OCI-LY3 (cell line): Measurements from ENCODE around the gene PNPLA7.

Experiments used
- H2AFZ ChIP-seq: fragments of 200-600, 300-600 bp; shearing (Covaris generic); 2 replicates; pipeline ENCODE4 v1.6.0; 2014; ENCODE audit warnings: antibody characterized with exemption, low read depth, low read length
- H3K27ac ChIP-seq: fragments of 200-600, 300-600 bp; sonication (generic); 2 replicates; pipeline ENCODE4 v1.5.1; 2014; ENCODE audit warnings: mild to moderate bottlenecking, low read length, moderate library complexity, mixed read lengths
- H3K27me3 ChIP-seq: fragments of 200-600, 300-600 bp; sonication (generic); 2 replicates; pipeline ENCODE4 v1.6.1; 2014; ENCODE audit warnings: low read depth, low read length, mixed read lengths
- H3K36me3 ChIP-seq: fragments of 200-600, 300-600 bp; sonication (generic); replicated peaks from 2 replicates; pipeline ENCODE3; 2014; ENCODE audit warnings: low read depth, low read length, mixed read lengths
- H3K4me1 ChIP-seq: fragments of 300-600, 200-600 bp; sonication (generic); 2 replicates; pipeline ENCODE4 v1.6.1; 2014; ENCODE audit warnings: low read length, mixed read lengths
- H3K4me2 ChIP-seq: fragments of 200-600, 300-600 bp; sonication (generic); 2 replicates; pipeline ENCODE4 v1.6.1; 2014; ENCODE audit warnings: low read length, mixed read lengths
- H3K4me3 ChIP-seq: fragments of 300-600, 200-600 bp; sonication (generic); 2 replicates; pipeline ENCODE4 v1.5.1; 2014; ENCODE audit warnings: antibody characterized with exemption, mild to moderate bottlenecking, low read length, moderate library complexity
- H3K79me2 ChIP-seq: fragments of 300-600, 200-600 bp; shearing (Covaris generic); 2 replicates; pipeline ENCODE4 v1.6.1; 2014; ENCODE audit warnings: mild to moderate bottlenecking, low read length, mixed read lengths
- H3K9ac ChIP-seq: fragments of 300-600, 200-600 bp; shearing (Covaris generic); 2 replicates; pipeline ENCODE4 v1.6.0; 2014; ENCODE audit warnings: mild to moderate bottlenecking, low read length, moderate library complexity
- H3K9me3 ChIP-seq: fragments of 200-600, 300-600 bp; shearing (Covaris generic); 2 replicates; pipeline ENCODE4 v1.6.1; 2014; ENCODE audit warnings: low read length, mixed read lengths; ENCODE audit not compliant: insufficient read depth
- H4K20me1 ChIP-seq: fragments of 200-600, 300-600 bp; sonication (generic); 2 replicates; pipeline ENCODE4 v1.6.1; 2016; ENCODE audit warnings: low read length, mixed read lengths; ENCODE audit not compliant: insufficient read depth
- CTCF ChIP-seq: fragments of 200-600, 300-600 bp; sonication (generic); IDR thresholded peaks from 2 replicates; pipeline ENCODE4 v1.5.1; 2014; ENCODE audit warnings: antibody characterized with exemption, low read length, low read depth
- EZH2phosphoT487 ChIP-seq: fragments of 200-600 bp; shearing (Covaris generic); IDR thresholded peaks from 2 replicates; pipeline ENCODE4 v1.6.1; 2018; ENCODE audit warnings: antibody characterized with exemption, mixed run types, low read depth

The PNPLA7 gene

GRCh38 chr9:137456061-137456863, 93.9 kb downstream of the PNPLA7 start:
- H3K4me3 ChIP-seq, result no peak overlapping the region
- no peak overlapping the region for H3K9ac ChIP-seq
- no peak overlapping the region for H2AFZ ChIP-seq
- H3K27ac ChIP-seq, result no peak overlapping the region
- peaks cover 14% of the 10 kb centered on the region for H3K79me2 ChIP-seq
- H4K20me1 ChIP-seq, result peaks cover 6% of the 10 kb centered on the region
- H3K4me2 ChIP-seq, result no peak overlapping the region
- peaks cover 36% of the 10 kb centered on the region for H3K36me3 ChIP-seq
- TF ChIP-seq EZH2phosphoT487 (no peak), CTCF (no peak)
- H3K27me3 ChIP-seq, result no peaks in the 10 kb centered on the region
- no peaks in the 10 kb centered on the region for H3K9me3 ChIP-seq
- peaks cover 16% of the 10 kb centered on the region for H3K4me1 ChIP-seq

- Histone ChIP-seq H3K4me3 (no peak overlapping the region), H3K9ac (no peak overlapping the region), H2AFZ (no peak overlapping the region), H3K9me3 (no peaks in the 10 kb centered on the region), H3K36me3 (peaks cover 36% of the 10 kb centered on the region), H4K20me1 (peaks cover 6% of the 10 kb centered on the region), H3K27me3 (no peaks in the 10 kb centered on the region), H3K27ac (no peak overlapping the region), H3K79me2 (peaks cover 14% of the 10 kb centered on the region), H3K4me1 (peaks cover 16% of the 10 kb centered on the region), H3K4me2 (no peak overlapping the region)
- TF ChIP-seq CTCF (no peak), EZH2phosphoT487 (no peak)
These were observed 94.7 kb downstream of the PNPLA7 start for GRCh38 chr9:137455359-137455991.

- H3K4me2 ChIP-seq, result peak overlapping the region; percentile 18
- H3K36me3 ChIP-seq, result peaks cover 36% of the 10 kb centered on the region
- no peak overlapping the region for H2AFZ ChIP-seq
- peaks cover 14% of the 10 kb centered on the region for H3K79me2 ChIP-seq
- H3K4me1 ChIP-seq, result peaks cover 10% of the 10 kb centered on the region
- H3K27me3 ChIP-seq, result no peaks in the 10 kb centered on the region
- no peak overlapping the region for H3K4me3 ChIP-seq
- H3K9ac ChIP-seq, result no peak overlapping the region
- no peak for TF ChIP-seq EZH2phosphoT487
- TF ChIP-seq CTCF, result no peak
- peaks cover 6% of the 10 kb centered on the region for H4K20me1 ChIP-seq
- H3K27ac ChIP-seq, result no peak overlapping the region
- H3K9me3 ChIP-seq, result no peaks in the 10 kb centered on the region
These were observed 95.4 kb downstream of the PNPLA7 start for GRCh38 chr9:137454597-137455358.

- H3K27ac ChIP-seq, result no peak overlapping the region
- TF ChIP-seq CTCF (no peak), EZH2phosphoT487 (no peak)
- peaks cover 36% of the 10 kb centered on the region for H3K36me3 ChIP-seq
- peaks cover 14% of the 10 kb centered on the region for H3K79me2 ChIP-seq
- H3K4me2 ChIP-seq, result peak overlapping the region; percentile 18
- H3K4me1 ChIP-seq, result peaks cover 6% of the 10 kb centered on the region; the same call in 1 of the 2 replicates
- H3K9ac ChIP-seq, result no peak overlapping the region
- no peaks in the 10 kb centered on the region for H3K9me3 ChIP-seq
- H3K4me3 ChIP-seq, result no peak overlapping the region
- no peak overlapping the region for H2AFZ ChIP-seq
- peaks cover 6% of the 10 kb centered on the region for H4K20me1 ChIP-seq
- no peaks in the 10 kb centered on the region for H3K27me3 ChIP-seq
These were observed 96.0 kb downstream of the PNPLA7 start for GRCh38 chr9:137454145-137454596.
